PFSK-1 (cell line): ENCODE measurements around the gene STIP1.

Experiments used
- FOXP2 ChIP-seq: optimal IDR thresholded peaks from 2 replicates; pipeline ENCODE3; 2011; ENCODE audit warnings: borderline replicate concordance, control low read depth, inconsistent platforms; ENCODE audit not compliant: insufficient read depth; ENCODE audit errors: extremely low read length, extremely low read depth
- POLR2AphosphoS5 ChIP-seq: IDR thresholded peaks from 2 replicates; pipeline ENCODE4 v1.6.1; 2012; ENCODE audit warnings: low read depth, mild to moderate bottlenecking, control low read depth, low read length, moderate library complexity

DNA sequence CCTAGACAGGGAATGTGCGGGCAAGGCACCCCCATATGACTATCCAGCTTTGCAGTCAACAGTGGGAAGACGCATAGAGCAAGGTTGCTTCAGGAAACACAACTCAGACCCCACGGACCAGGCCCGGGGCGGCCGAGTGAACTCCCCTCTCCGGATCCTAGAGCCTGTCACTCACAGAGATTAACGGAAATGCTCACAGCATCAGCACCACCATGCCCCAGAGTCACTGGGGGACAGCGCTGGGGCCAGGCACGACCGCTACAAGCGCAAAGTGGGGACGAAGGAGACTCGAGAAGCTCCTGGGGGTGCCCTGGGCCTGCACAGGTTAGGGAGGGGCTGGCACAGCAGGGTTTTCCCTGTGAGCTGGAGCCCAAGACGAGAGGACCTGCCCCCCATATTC lies 35.9 kb upstream of the STIP1 start:
- TF ChIP-seq POLR2AphosphoS5 (no peak), FOXP2 (no peak)
